Duodenal mucosa (tissue), 2 donors: ENCODE measurements around the gene PSMG4.
"Not testable (repeated sequence)": the region's sequence is repeated elsewhere in the genome, so short reads cannot be mapped to it uniquely, and the experiment has no call there.

Experiments
- H3K27ac ChIP-seq: one replicate; pipeline ENCODE4 v1.7.0; 2013; ENCODE audit warnings: low read depth, low read length
- H3K27me3 ChIP-seq, 2 donors: one replicate each; pipeline ENCODE4 v1.7.0; 2013; ENCODE audit warnings: low read length in 2 of 2, control low read depth in 1 of 2; ENCODE audit not compliant: insufficient read depth in 2 of 2, control insufficient read depth in 1 of 2
- H3K36me3 ChIP-seq, 2 donors: one replicate each; pipeline ENCODE4 v1.7.0; 2013; ENCODE audit warnings: low read length in 2 of 2, control low read depth in 1 of 2; ENCODE audit not compliant: insufficient read depth in 2 of 2, control insufficient read depth in 1 of 2
- H3K4me1 ChIP-seq, 2 donors: one replicate each; pipeline ENCODE4 v1.7.0; 2013; ENCODE audit warnings: low read length in 2 of 2, control low read depth in 1 of 2; ENCODE audit not compliant: insufficient read depth in 2 of 2, control insufficient read depth in 1 of 2
- H3K4me3 ChIP-seq, 2 donors: one replicate each; pipeline ENCODE4 v1.7.0; 2013; ENCODE audit warnings: low read length in 2 of 2, low read depth in 1 of 2
- H3K9ac ChIP-seq, 2 donors: one replicate each; pipeline ENCODE4 v1.7.0; 2013; ENCODE audit warnings: low read length in 2 of 2, low read depth in 1 of 2
- H3K9me3 ChIP-seq, 2 donors: one replicate each; pipeline ENCODE4 v1.7.0; 2013; ENCODE audit warnings: low read length in 2 of 2, control low read depth in 1 of 2; ENCODE audit not compliant: control insufficient read depth in 1 of 2

Gene PSMG4

GRCh38 chr6:3239110-3239830, 19.5 kb upstream of the PSMG4 start:
- no peak overlapping the region for H3K4me3 ChIP-seq
- H3K27ac ChIP-seq, result no peak overlapping the region
- no peak overlapping the region for H3K9ac ChIP-seq
- peaks cover 11 to 15% of the 10 kb centered on the region in 2 donors for H3K27me3 ChIP-seq
- H3K4me1 ChIP-seq, result no peaks in the 10 kb centered on the region
- H3K9me3 ChIP-seq, result no peaks in the 10 kb centered on the region
- H3K36me3 ChIP-seq, result no peaks in the 10 kb centered on the region

DNA sequence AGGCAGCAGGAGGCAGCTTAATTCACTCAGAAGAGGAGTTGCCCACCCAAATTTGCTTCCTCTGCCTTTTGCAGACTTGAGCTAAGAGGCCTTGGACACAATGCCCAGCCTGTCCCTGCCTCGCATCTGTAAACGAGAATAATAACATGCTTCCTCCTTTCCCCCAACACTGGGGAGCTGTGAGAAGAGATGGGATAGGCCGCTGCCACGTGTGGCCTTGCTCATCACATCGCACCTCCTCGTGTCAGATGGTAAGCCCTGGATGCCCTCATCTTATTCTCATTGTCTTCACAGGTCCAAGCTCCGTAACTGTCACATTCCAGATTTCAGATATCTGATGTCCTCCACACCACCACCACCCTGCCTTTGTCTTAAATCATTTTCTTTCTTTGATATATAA, 18.2 kb upstream of the PSMG4 start:
- H3K4me3 ChIP-seq, result no peak overlapping the region
- H3K9me3 ChIP-seq, result no peaks in the 10 kb centered on the region
- peaks cover 7 to 11% of the 10 kb centered on the region in 2 donors for H3K27me3 ChIP-seq
- no peaks in the 10 kb centered on the region for H3K36me3 ChIP-seq
- H3K9ac ChIP-seq, result no peak overlapping the region
- no peak overlapping the region for H3K27ac ChIP-seq
- no peaks in the 10 kb centered on the region for H3K4me1 ChIP-seq

GRCh38 chr6:3241745-3242144, 17.0 kb upstream of the PSMG4 start:
- H3K9ac ChIP-seq, H3K27ac ChIP-seq, H3K4me3 ChIP-seq, H3K4me1 ChIP-seq, H3K36me3 ChIP-seq, H3K9me3 ChIP-seq, H3K27me3 ChIP-seq: not testable (repeated sequence)

GRCh38 chr6:3242768-3243167, 16.0 kb upstream of the PSMG4 start:
- H3K36me3 ChIP-seq, result no peaks in the 10 kb centered on the region
- no peak overlapping the region for H3K4me3 ChIP-seq
- H3K4me1 ChIP-seq, result no peaks in the 10 kb centered on the region
- no peak overlapping the region for H3K9ac ChIP-seq
- H3K27ac ChIP-seq, result no peak overlapping the region
- peaks cover 7 to 11% of the 10 kb centered on the region in 2 donors for H3K27me3 ChIP-seq
- no peaks in the 10 kb centered on the region for H3K9me3 ChIP-seq

DNA sequence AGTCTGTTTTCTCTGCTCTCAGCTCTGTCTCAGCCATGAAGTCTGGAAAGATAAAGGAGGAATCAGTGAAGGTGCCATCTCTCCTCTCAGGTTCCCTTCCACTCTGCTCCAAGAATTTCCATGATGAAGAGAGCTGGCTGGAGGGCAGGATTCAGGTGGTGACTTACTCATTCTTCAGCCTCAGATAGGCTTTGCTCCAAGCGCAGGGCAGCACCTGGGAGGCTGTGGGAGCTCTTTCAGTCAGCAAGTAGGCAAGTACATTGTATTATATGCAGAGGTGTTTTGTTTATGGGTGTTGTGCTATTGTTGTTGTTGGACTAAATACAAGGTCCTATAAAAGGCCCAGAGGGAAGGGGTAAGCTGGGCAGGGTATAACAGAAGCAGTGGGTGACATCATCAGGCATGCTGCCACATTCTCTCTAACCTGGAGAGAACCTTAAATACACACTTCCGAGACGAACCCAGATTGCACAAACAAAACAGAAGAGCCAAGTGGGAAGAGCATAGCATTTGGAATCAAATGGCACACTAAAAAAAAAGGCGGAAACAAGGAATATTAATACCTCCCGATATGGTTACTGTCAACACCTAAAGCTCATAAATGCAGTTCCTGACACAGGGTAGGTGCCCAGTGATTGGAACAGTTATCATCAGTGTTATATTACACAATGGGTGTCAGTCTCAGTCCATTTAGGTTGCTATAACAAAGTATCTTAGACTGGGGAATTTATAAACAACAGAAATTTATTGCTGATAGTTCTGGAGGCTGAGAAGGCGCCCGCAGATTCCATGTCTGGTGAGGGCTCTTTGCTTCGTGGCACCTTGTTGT, 14.5 kb upstream of the PSMG4 start:
- Histone ChIP-seq H3K4me3 (no peak overlapping the region), H3K4me1 (peaks cover 0 to 4% of the 10 kb centered on the region in 2 donors), H3K9ac (no peak overlapping the region), H3K36me3 (no peaks in the 10 kb centered on the region), H3K9me3 (no peaks in the 10 kb centered on the region), H3K27me3 (peaks cover 6 to 7% of the 10 kb centered on the region in 2 donors), H3K27ac (no peak overlapping the region)

DNA sequence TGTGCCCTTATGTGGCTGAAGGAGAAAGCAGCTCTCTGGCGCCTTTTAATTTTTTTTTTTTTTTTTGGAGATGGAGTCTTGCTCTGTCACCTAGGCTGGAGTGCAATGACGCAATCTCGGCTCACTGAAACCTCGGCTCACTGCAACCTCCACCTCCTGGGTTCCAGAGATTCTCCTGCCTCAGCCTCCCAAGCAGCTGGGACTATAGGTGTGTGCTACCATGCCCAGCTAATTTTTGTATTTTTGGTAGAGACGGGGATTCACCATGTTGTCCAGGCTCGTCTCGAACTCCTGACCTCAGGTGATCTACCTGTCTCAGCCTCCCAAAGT, 13.9 kb upstream of the PSMG4 start:
- not testable (repeated sequence) for H3K4me3 ChIP-seq, H3K36me3 ChIP-seq, H3K27me3 ChIP-seq, H3K4me1 ChIP-seq, H3K27ac ChIP-seq, H3K9ac ChIP-seq, H3K9me3 ChIP-seq

- H3K9ac ChIP-seq, result no peak overlapping the region
- H3K27ac ChIP-seq, result no peak overlapping the region
Observed at GRCh38 chr6:3245216-3245615, 13.5 kb upstream of the PSMG4 start.

DNA sequence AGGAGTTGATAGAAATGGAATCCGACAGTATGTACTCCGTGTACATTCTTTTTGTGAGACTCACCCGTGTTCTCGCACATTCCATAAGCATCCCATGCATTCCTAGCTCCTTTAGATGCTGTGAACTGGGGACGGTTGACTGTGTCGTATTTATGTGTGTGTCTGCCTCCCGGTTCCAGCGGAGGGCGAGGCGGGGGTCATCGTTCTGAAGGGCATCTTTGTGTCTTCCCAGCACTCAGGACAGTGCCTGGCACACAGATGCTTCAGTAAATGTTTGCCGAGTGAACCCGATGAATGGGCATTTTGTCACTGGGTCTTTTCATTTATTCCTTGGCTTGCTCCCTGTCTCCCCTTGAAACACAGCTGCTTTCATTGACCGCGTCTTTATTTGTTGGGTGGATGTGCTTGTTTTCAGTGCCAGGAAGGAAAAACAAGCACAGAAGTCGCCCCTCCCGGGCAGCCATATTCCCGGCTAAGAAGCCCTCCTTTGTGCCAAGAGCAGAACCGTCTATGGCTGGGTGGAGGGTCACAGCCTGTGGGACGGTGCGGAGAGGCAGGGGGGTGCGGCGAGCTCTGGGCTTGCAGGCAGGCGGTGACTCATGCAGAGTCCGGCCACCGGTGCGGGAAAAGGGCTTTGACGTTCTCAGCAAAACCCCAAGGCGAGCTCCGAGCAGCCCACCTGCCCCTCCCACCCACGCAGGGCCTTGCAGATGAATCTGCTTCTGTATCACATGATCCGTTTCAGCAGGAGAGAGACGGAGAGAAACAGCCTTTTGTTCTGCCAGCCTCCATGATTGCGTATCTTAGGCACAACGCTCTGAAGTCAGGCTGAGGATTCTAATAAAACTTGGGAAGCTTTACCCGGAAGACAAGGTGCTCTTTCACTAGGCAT, 11.2 kb upstream of the PSMG4 start:
- H3K4me1 ChIP-seq, result peaks cover 8 to 10% of the 10 kb centered on the region in 2 donors
- H3K27ac ChIP-seq, result no peak overlapping the region
- peaks cover 0 to 6% of the 10 kb centered on the region in 2 donors for H3K27me3 ChIP-seq
- no peaks in the 10 kb centered on the region for H3K9me3 ChIP-seq
- H3K36me3 ChIP-seq, result no peaks in the 10 kb centered on the region
- no peak overlapping the region for H3K9ac ChIP-seq
- H3K4me3 ChIP-seq, result peak overlapping the region; percentile 50

More at GRCh38 chr6:3245216-3245615, 13.5 kb upstream of the PSMG4 start:
- Histone ChIP-seq H3K27me3 (peaks cover 0 to 6% of the 10 kb centered on the region in 2 donors), H3K9me3 (no peaks in the 10 kb centered on the region), H3K4me3 (no peak overlapping the region), H3K4me1 (peaks cover 0 to 4% of the 10 kb centered on the region in 2 donors), H3K36me3 (no peaks in the 10 kb centered on the region)

DNA sequence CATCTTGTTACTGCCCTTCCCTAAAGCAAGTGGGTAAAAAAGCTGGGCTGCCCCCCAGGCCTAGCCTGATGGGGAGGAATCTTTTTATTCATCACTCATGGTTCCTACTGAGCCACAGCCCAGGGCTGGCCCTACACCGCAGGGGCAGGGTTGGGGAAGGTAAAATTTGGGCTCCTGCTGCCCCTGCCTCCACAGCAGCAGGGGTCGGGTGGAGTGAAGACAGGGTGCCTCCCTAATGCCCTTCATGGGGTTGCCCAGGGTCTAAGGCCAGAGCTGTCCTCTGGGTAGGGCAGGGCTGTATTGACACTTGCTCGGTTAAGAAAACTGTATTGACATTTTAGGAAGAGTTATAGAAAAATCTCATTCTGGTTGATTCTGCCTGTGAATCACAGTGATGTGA, 8.9 kb upstream of the PSMG4 start:
- H3K9ac ChIP-seq, result no peak overlapping the region
- no peaks in the 10 kb centered on the region for H3K9me3 ChIP-seq
- H3K27ac ChIP-seq, result no peak overlapping the region
- peaks cover 0 to 4% of the 10 kb centered on the region in 2 donors for H3K27me3 ChIP-seq
- peaks cover 8 to 10% of the 10 kb centered on the region in 2 donors for H3K4me1 ChIP-seq
- no peak overlapping the region for H3K4me3 ChIP-seq
- no peaks in the 10 kb centered on the region for H3K36me3 ChIP-seq

DNA sequence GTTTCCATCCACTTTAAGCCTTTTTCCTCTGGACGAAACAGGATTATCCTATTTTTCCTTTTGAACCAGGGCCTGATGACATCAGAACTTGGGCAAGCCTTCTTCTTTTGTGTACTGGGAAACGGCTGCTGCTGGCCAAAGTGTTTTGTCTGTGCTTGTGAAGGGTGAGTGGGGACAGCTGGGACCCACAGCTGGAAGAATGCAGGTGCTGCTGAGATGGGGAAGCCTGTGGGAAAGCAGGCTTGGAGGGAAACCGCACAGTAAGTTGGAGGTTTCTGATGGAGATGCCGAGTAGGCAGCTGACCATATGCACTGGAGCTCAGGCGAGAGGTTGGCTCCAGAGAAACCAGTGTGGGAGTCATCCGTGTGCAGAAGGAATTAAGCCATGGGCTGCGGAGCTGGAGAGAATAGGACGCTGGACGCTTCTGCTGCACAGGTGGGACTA, 8.5 kb upstream of the PSMG4 start:
- H3K4me1 ChIP-seq, result peaks cover 8 to 10% of the 10 kb centered on the region in 2 donors
- no peak overlapping the region for H3K9ac ChIP-seq
- no peak overlapping the region for H3K27ac ChIP-seq
- no peaks in the 10 kb centered on the region for H3K9me3 ChIP-seq
- H3K4me3 ChIP-seq, result no peak overlapping the region
- H3K36me3 ChIP-seq, result no peaks in the 10 kb centered on the region
- H3K27me3 ChIP-seq, result peaks cover 0 to 4% of the 10 kb centered on the region in 2 donors
